Gastroesophageal sphincter (tissue), 4 donors: ENCODE measurements around the gene NSUN2. TPM values are rescaled to one million over a fixed set of nuclear protein-coding genes. Genes with fewer than 3 reads are reported as not detected.

Experiments
- ATAC-seq: fragments of 150-250 bp; one replicate; pipeline ENCODE4 v1.9.1; 2016; ENCODE audit warnings: mild to moderate bottlenecking, moderate library complexity
- H3K27ac ChIP-seq, 4 donors: fragments of 200-600 bp; sonication (generic) in 3 of 4; 1 replicate in 3 of 4; 2 replicates in 1 of 4; pipeline ENCODE4 v1.5.1; 2016 to 2019
- H3K27me3 ChIP-seq: fragments of 200-600 bp; sonication (generic); one replicate; pipeline ENCODE4 v1.5.1; 2019
- H3K36me3 ChIP-seq, 2 donors: fragments of 200-600 bp; sonication (generic); one replicate each; pipeline ENCODE4 v1.5.1; 2019; ENCODE audit warnings: control low read depth in 1 of 2
- H3K4me1 ChIP-seq, 3 donors: fragments of 200-600 bp; sonication (generic); 1 replicate in 2 of 3; 2 replicates in 1 of 3; pipeline ENCODE4 v1.5.1; 2016 to 2019; ENCODE audit warnings: control low read depth in 2 of 3
- H3K4me3 ChIP-seq, 2 donors: fragments of 200-600 bp; sonication (generic); one replicate each; pipeline ENCODE4 v1.5.1; 2019; ENCODE audit warnings: mild to moderate bottlenecking in 1 of 2, moderate library complexity in 1 of 2
- H3K9me3 ChIP-seq, 3 donors: fragments of 200-600 bp; sonication (generic); one replicate each; pipeline ENCODE4 v1.5.1; 2017 to 2019; ENCODE audit warnings: control low read depth in 2 of 3
- CTCF ChIP-seq, 4 experiments: fragments of 200-600 bp in 2 of 4; fragments of 450-650 bp in 2 of 4; sonication (generic) in 1 of 4; IDR thresholded peaks; one replicate each; pipeline ENCODE4 v1.5.1; 2017 to 2019; ENCODE audit warnings: antibody characterized with exemption in 4 of 4, mild to moderate bottlenecking in 2 of 4, moderate library complexity in 2 of 4
- EP300 ChIP-seq: sonication (generic); formaldehyde crosslinking; IDR thresholded peaks from one replicate; pipeline ENCODE4 v1.6.1; 2017; ENCODE audit warnings: antibody characterized with exemption, mild to moderate bottlenecking
- POLR2A ChIP-seq, 2 donors: fragments of 450-650 bp; IDR thresholded peaks; one replicate each; pipeline ENCODE4 v1.6.1; 2017; ENCODE audit warnings: antibody characterized with exemption in 2 of 2, mild to moderate bottlenecking in 2 of 2, moderate library complexity in 1 of 2
- POLR2AphosphoS5 ChIP-seq: sonication (generic); formaldehyde crosslinking; IDR thresholded peaks from one replicate; pipeline ENCODE4 v1.6.1; 2017; ENCODE audit warnings: antibody characterized with exemption
- WGBS, 2 donors: methylation state at CpG; one replicate each; pipeline ENCODE4 v1.1.5; 2018; ENCODE audit warnings: low coverage in 1 of 2; 5-methylcytosine and 5-hydroxymethylcytosine counted together
- total RNA-seq, 4 donors: library from RNA; depleted of rRNA; stranded (reverse); fragments of >200 nt; gene quantifications; one replicate each; pipeline ENCODE4 v1.1.0, GENCODE V29; 2016

Gene NSUN2
- total RNA-seq, 4 donors from 2014 or later, result 34.0 to 50.3 (median 43.6) TPM

- H3K4me1 ChIP-seq, result no peaks in the 10 kb centered on the region
- no peaks in the 10 kb centered on the region for H3K9me3 ChIP-seq
- H3K27ac ChIP-seq, result no peak overlapping the region
- peaks cover 0 to 7% of the 10 kb centered on the region in 2 donors for H3K36me3 ChIP-seq
- no peak overlapping the region for H3K4me3 ChIP-seq
- H3K27me3 ChIP-seq, result no peaks in the 10 kb centered on the region
- 30 to 49% methylated on average over 1 to 2 of the region's 2 CpGs for WGBS, 2 donors
- TF ChIP-seq POLR2AphosphoS5 (no peak), POLR2A (IDR thresholded peaks at IDR 0.05) (no peak), EP300 (no peak), CTCF (IDR thresholded peaks at IDR 0.05) (no peak)
- no peak for ATAC-seq
Observed at GRCh38 chr5:6676702-6677101, 43.9 kb upstream of the NSUN2 start.

GRCh38 chr5:6675784-6676491 lies 43.1 kb upstream of the NSUN2 start:
- no peak overlapping the region for H3K27ac ChIP-seq
- no peak overlapping the region for H3K4me3 ChIP-seq
- peaks cover 0 to 7% of the 10 kb centered on the region in 2 donors for H3K36me3 ChIP-seq
- H3K27me3 ChIP-seq, result no peaks in the 10 kb centered on the region
- no peak for ATAC-seq
- no peaks in the 10 kb centered on the region for H3K4me1 ChIP-seq
- H3K9me3 ChIP-seq, result no peaks in the 10 kb centered on the region
- TF ChIP-seq POLR2A (IDR thresholded peaks at IDR 0.05), result no peak
- TF ChIP-seq EP300, result no peak
- WGBS, 2 donors, result 93 to 97% methylated on average over 4 to 5 of the region's 5 CpGs

- no peak for TF ChIP-seq CTCF (IDR thresholded peaks at IDR 0.05)
- no peak for TF ChIP-seq POLR2A (IDR thresholded peaks at IDR 0.05)
- TF ChIP-seq POLR2AphosphoS5, result no peak
- TF ChIP-seq EP300, result no peak
- no peak for ATAC-seq
- Histone ChIP-seq H3K4me3 (no peak overlapping the region), H3K4me1 (no peaks in the 10 kb centered on the region), H3K36me3 (peaks cover 0 to 15% of the 10 kb centered on the region in 2 donors), H3K27ac (no peak overlapping the region), H3K27me3 (no peaks in the 10 kb centered on the region), H3K9me3 (no peaks in the 10 kb centered on the region)
- 67 to 93% methylated on average over 1 to 5 of the region's 10 CpGs for WGBS, 2 donors
Observed at GRCh38 chr5:6674886-6675285, 42.0 kb upstream of the NSUN2 start.

GRCh38 chr5:6674421-6674820 lies 41.6 kb upstream of the NSUN2 start:
- H3K27ac ChIP-seq, result no peak overlapping the region
- ATAC-seq, result no peak
- no peak overlapping the region for H3K4me3 ChIP-seq
- peaks cover 0 to 19% of the 10 kb centered on the region in 2 donors for H3K36me3 ChIP-seq
- no peaks in the 10 kb centered on the region for H3K4me1 ChIP-seq
- WGBS, 2 donors, result 92 to 94% methylated on average over 2 to 3 of the region's 3 CpGs
- no peaks in the 10 kb centered on the region for H3K9me3 ChIP-seq
- TF ChIP-seq CTCF (IDR thresholded peaks at IDR 0.05) (no peak), EP300 (no peak), POLR2AphosphoS5 (no peak), POLR2A (IDR thresholded peaks at IDR 0.05) (no peak)
- no peaks in the 10 kb centered on the region for H3K27me3 ChIP-seq

GRCh38 chr5:6673963-6674362 lies 41.1 kb upstream of the NSUN2 start:
- 86 to 90% methylated on average over 1 of the region's 1 CpG for WGBS, 2 donors
- H3K27ac ChIP-seq, result no peak overlapping the region
- H3K36me3 ChIP-seq, result peaks cover 0 to 20% of the 10 kb centered on the region in 2 donors
- TF ChIP-seq EP300 (no peak), CTCF (IDR thresholded peaks at IDR 0.05) (no peak), POLR2AphosphoS5 (no peak), POLR2A (IDR thresholded peaks at IDR 0.05) (no peak)
- H3K4me3 ChIP-seq, result no peak overlapping the region
- no peak for ATAC-seq
- no peaks in the 10 kb centered on the region for H3K27me3 ChIP-seq
- H3K4me1 ChIP-seq, result no peaks in the 10 kb centered on the region
- no peaks in the 10 kb centered on the region for H3K9me3 ChIP-seq
